MM.1S (cell line): Measurements from ENCODE around the gene CAMLG.

Experiments
- DNase-seq: peaks from one replicate; pipeline ENCODE4 v3.0.0-alpha.2; 2015
- H2AFZ ChIP-seq: fragments of 300-600 bp; sonication (generic); 2 replicates; pipeline ENCODE4 v1.6.0; 2016; ENCODE audit warnings: antibody characterized with exemption, low read length
- H3F3A ChIP-seq: fragments of 300-600 bp; sonication (generic); 2 replicates; pipeline ENCODE4 v1.6.1; 2016; ENCODE audit warnings: mild to moderate bottlenecking, antibody characterized with exemption, low read length, moderate library complexity, mixed read lengths; ENCODE audit not compliant: insufficient read depth
- H3K27ac ChIP-seq: fragments of 300-600 bp; sonication (generic); 2 replicates; pipeline ENCODE4 v1.5.1; 2016; ENCODE audit warnings: mild to moderate bottlenecking, low read length
- H3K27me3 ChIP-seq: fragments of 300-600 bp; sonication (generic); replicated peaks from 2 replicates; pipeline ENCODE4 v1.6.0; 2016; ENCODE audit warnings: low read length; ENCODE audit not compliant: insufficient read depth
- H3K36me3 ChIP-seq: fragments of 300-600 bp; sonication (generic); replicated peaks from 2 replicates; pipeline ENCODE4 v1.6.1; 2016; ENCODE audit warnings: mild to moderate bottlenecking, low read length, mixed read lengths; ENCODE audit not compliant: insufficient read depth
- H3K4me1 ChIP-seq: fragments of 300-600 bp; sonication (generic); 2 replicates; pipeline ENCODE4 v1.6.1; 2016; ENCODE audit warnings: low read length, mixed read lengths
- H3K4me2 ChIP-seq: fragments of 300-600 bp; sonication (generic); 2 replicates; pipeline ENCODE4 v1.6.0; 2016; ENCODE audit warnings: low read depth, low read length
- H3K4me3 ChIP-seq: fragments of 300-600 bp; sonication (generic); 2 replicates; pipeline ENCODE4 v1.5.1; 2016; ENCODE audit warnings: low read length, mixed read lengths
- H3K79me2 ChIP-seq: fragments of 300-600 bp; sonication (generic); 2 replicates; pipeline ENCODE4 v1.6.1; 2016; ENCODE audit warnings: mixed run types, low read length, mixed read lengths
- H3K9ac ChIP-seq: fragments of 300-600 bp; sonication (generic); 2 replicates; pipeline ENCODE4 v1.6.1; 2016; ENCODE audit warnings: low read length, mixed read lengths
- H3K9me2 ChIP-seq: fragments of 300-600 bp; sonication (generic); replicated peaks from 2 replicates; pipeline ENCODE4 v1.6.1; 2016; ENCODE audit warnings: mild to moderate bottlenecking, low read length, mixed read lengths; ENCODE audit not compliant: insufficient read depth
- H3K9me3 ChIP-seq: fragments of 300-600 bp; sonication (generic); replicated peaks from 2 replicates; pipeline ENCODE4 v1.6.1; 2016; ENCODE audit warnings: mild to moderate bottlenecking, low read length, mixed read lengths; ENCODE audit not compliant: insufficient read depth
- H4K20me1 ChIP-seq: fragments of 300-600 bp; sonication (generic); 2 replicates; pipeline ENCODE4 v1.6.1; 2016; ENCODE audit warnings: mild to moderate bottlenecking, low read length, moderate library complexity, mixed read lengths; ENCODE audit not compliant: insufficient read depth
- CTCF ChIP-seq: fragments of 300-600 bp; sonication (generic); IDR thresholded peaks from 2 replicates; pipeline ENCODE4 v1.5.1; 2016; ENCODE audit warnings: antibody characterized with exemption, low read length, mixed read lengths
- EZH2 ChIP-seq: fragments of 300-600 bp; sonication (generic); optimal IDR thresholded peaks from 2 replicates; pipeline ENCODE3; 2017; ENCODE audit warnings: low read depth, mild to moderate bottlenecking, antibody characterized with exemption, low read length, mixed read lengths
- EZH2phosphoT487 ChIP-seq: fragments of 300-600 bp; sonication (generic); IDR thresholded peaks from 2 replicates; pipeline ENCODE4 v1.6.1; 2018; ENCODE audit warnings: antibody characterized with exemption, low read length

The CAMLG gene

GRCh38 chr5:134791580-134791979 is 53.2 kb downstream of the CAMLG start:
- H3K4me2 ChIP-seq, result no peak overlapping the region
- no peak for DNase-seq
- H3K27me3 ChIP-seq, result no peaks in the 10 kb centered on the region
- H3K27ac ChIP-seq, result no peak overlapping the region
- H3K79me2 ChIP-seq, result no peaks in the 10 kb centered on the region; the same call in 1 of the 2 replicates
- no peak overlapping the region for H3K9ac ChIP-seq
- TF ChIP-seq EZH2, result no peak
- no peak for TF ChIP-seq EZH2phosphoT487
- no peak for TF ChIP-seq CTCF
- H3K4me3 ChIP-seq, result no peak overlapping the region
- peaks cover 12% of the 10 kb centered on the region; the same call in 1 of the 2 replicates for H3K36me3 ChIP-seq
- H3K4me1 ChIP-seq, result no peaks in the 10 kb centered on the region
- no peaks in the 10 kb centered on the region for H3K9me2 ChIP-seq
- H4K20me1 ChIP-seq, result no peaks in the 10 kb centered on the region
- H2AFZ ChIP-seq, result no peak overlapping the region
- H3F3A ChIP-seq, result 0 out of 2 replicates have a peak, but pooled peaks cover 2% of the 10 kb centered on the region
- H3K9me3 ChIP-seq, result no peaks in the 10 kb centered on the region

DNA sequence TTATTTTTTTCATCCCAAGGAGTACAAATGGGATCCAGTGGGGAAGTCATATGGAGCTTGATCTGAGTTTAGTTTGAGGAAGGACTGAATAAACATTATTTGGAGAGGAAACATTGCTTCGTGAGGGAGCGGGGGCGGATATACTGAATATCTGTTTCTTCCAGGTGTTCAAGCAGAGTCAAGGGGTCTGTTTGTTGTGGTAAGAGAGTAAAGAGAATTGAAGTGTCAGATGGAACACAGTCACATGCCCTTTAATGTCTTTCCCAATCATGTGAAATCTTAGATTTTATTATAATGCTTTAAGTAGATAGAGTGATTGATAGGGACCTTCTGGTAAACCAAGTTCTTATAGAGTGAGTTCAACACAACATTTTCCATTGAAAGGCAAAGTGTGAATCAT is 53.9 kb downstream of the CAMLG start:
- Histone ChIP-seq H3K36me3 (peaks cover 12% of the 10 kb centered on the region; the same call in 1 of the 2 replicates), H3K27ac (no peak overlapping the region), H3K9me2 (no peaks in the 10 kb centered on the region), H3K79me2 (no peaks in the 10 kb centered on the region; the same call in 1 of the 2 replicates), H3K4me1 (0 out of 2 replicates have a peak, but pooled peaks cover under 1% of the 10 kb centered on the region), H4K20me1 (no peaks in the 10 kb centered on the region), H3K27me3 (no peaks in the 10 kb centered on the region), H2AFZ (no peak overlapping the region), H3F3A (0 out of 2 replicates have a peak, but pooled peaks cover under 1% of the 10 kb centered on the region), H3K9ac (no peak overlapping the region), H3K9me3 (no peaks in the 10 kb centered on the region), H3K4me2 (no peak overlapping the region), H3K4me3 (no peak overlapping the region)
- no peak for DNase-seq
- no peak for TF ChIP-seq CTCF
- TF ChIP-seq EZH2, result no peak
- no peak for TF ChIP-seq EZH2phosphoT487

DNA sequence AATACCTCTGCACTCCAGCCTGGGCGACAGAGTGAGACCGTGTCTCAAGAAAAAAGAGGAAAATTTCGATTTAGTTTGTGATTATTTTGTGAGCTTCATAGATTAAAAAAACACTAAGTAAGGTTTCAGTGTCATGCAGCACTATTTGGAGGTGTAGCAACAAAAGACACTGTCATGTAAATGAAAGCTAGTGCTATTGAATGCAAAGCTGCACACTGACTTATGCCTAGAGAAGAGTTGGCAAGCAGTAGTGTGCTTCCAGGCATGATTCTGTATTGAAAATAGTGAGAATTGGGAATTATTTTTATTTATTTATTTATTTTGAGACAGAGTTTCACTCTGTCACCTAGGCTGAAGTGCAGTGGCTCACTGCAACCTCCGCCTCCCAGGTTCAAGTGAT is 54.8 kb downstream of the CAMLG start:
- peaks cover 3% of the 10 kb centered on the region; the same call in 1 of the 2 replicates for H3K4me1 ChIP-seq
- TF ChIP-seq EZH2 (no peak), CTCF (no peak), EZH2phosphoT487 (no peak)
- H3K9me3 ChIP-seq, result no peaks in the 10 kb centered on the region
- no peaks in the 10 kb centered on the region for H3K79me2 ChIP-seq
- no peak overlapping the region for H2AFZ ChIP-seq
- H3K27me3 ChIP-seq, result no peaks in the 10 kb centered on the region
- H3K4me2 ChIP-seq, result no peak overlapping the region
- no peak overlapping the region for H3K27ac ChIP-seq
- no peak for DNase-seq
- H3K9me2 ChIP-seq, result no peaks in the 10 kb centered on the region
- peaks cover 12% of the 10 kb centered on the region; the same call in 1 of the 2 replicates for H3K36me3 ChIP-seq
- no peak overlapping the region for H3K9ac ChIP-seq
- no peak overlapping the region for H3K4me3 ChIP-seq
- H3F3A ChIP-seq, result 0 out of 2 replicates have a peak, but pooled peaks cover under 1% of the 10 kb centered on the region
- no peaks in the 10 kb centered on the region for H4K20me1 ChIP-seq
